ENCODE data around the gene SLC26A9. TPM values are rescaled to one million over a fixed set of nuclear protein-coding genes. Genes with fewer than 3 reads are reported as not detected.

The SLC26A9 gene
- total RNA-seq, 1 experiment from 2014 or later = not detected

- Histone ChIP-seq H3K27me3 (ENCODE audit: low read length) (no peaks in the 10 kb centered on the region), H3K9me2 (replicated peaks; ENCODE audit: low read length) (no peaks in the 10 kb centered on the region), H3K36me3 (ENCODE audit: low read depth, low read length) (no peaks in the 10 kb centered on the region), H3K4me2 (ENCODE audit: low read length) (no peak overlapping the region), H3K79me2 (ENCODE audit: low read length) (no peaks in the 10 kb centered on the region), H3F3A (ENCODE audit: low read length, unreplicated experiment) (no peaks in the 10 kb centered on the region), H3K9me3 (ENCODE audit: low read length) (no peaks in the 10 kb centered on the region), H3K4me1 (ENCODE audit: insufficient read depth, low read length) (peaks cover 2% of the 10 kb centered on the region; the same call in 1 of the 2 replicates), H3K9ac (ENCODE audit: low read length) (no peak overlapping the region), H3K27ac (ENCODE audit: low read length) (no peak overlapping the region), H2AFZ (ENCODE audit: low read length) (no peak overlapping the region), H3K4me3 (ENCODE audit: low read length) (no peak overlapping the region), H4K20me1 (ENCODE audit: low read length) (no peaks in the 10 kb centered on the region)
- ATAC-seq (no peak), DNase-seq (no peak)
- ChIA-PET POLR2A (ENCODE audit: unreplicated experiment) (no interaction called here), CTCF (no interaction called here)
- no peak for TF ChIP-seq EZH2 (IDR thresholded peaks at IDR 0.05; ENCODE audit: low read length, unreplicated experiment)
- TF ChIP-seq EZH2phosphoT487 (IDR thresholded peaks at IDR 0.05; ENCODE audit: borderline replicate concordance, low read length) = no peak
- no TSS peak for BruUV-seq (replicated peaks)
- intact Hi-C loops (cut with micrococcal nuclease) = no loop called here
Measured at GRCh38 chr1:205978676-205979075, 35.4 kb upstream of the SLC26A9 start.

- CTCF ChIA-PET = interaction anchor here (0.6 to 2.3 kb wide), 26 partner anchors 9 to 499 kb away, joined by 3 to 157 read pairs (median 4); no protein-coding TSS in a partner anchor
- H3K9me2 ChIP-seq (replicated peaks; ENCODE audit: low read length) = no peaks in the 10 kb centered on the region
Measured at GRCh38 chr1:205977402-205978014, 34.3 kb upstream of the SLC26A9 start.

More at GRCh38 chr1:205977402-205978014, 34.3 kb upstream of the SLC26A9 start:
- Histone ChIP-seq H3K9ac (ENCODE audit: low read length) (no peak overlapping the region), H3K79me2 (ENCODE audit: low read length) (no peaks in the 10 kb centered on the region), H3F3A (ENCODE audit: low read length, unreplicated experiment) (no peaks in the 10 kb centered on the region), H3K4me1 (ENCODE audit: insufficient read depth, low read length) (no peaks in the 10 kb centered on the region), H3K4me3 (ENCODE audit: low read length) (no peak overlapping the region), H3K27ac (ENCODE audit: low read length) (no peak overlapping the region), H3K27me3 (ENCODE audit: low read length) (no peaks in the 10 kb centered on the region), H3K9me3 (ENCODE audit: low read length) (no peaks in the 10 kb centered on the region), H2AFZ (ENCODE audit: low read length) (no peak overlapping the region), H3K36me3 (ENCODE audit: low read depth, low read length) (no peaks in the 10 kb centered on the region), H4K20me1 (ENCODE audit: low read length) (no peaks in the 10 kb centered on the region), H3K4me2 (ENCODE audit: low read length) (no peak overlapping the region)
- DNase-seq (peak; percentile 91), ATAC-seq (peak; percentile 95)
- BruUV-seq (replicated peaks) = no TSS peak
- POLR2A ChIA-PET (ENCODE audit: unreplicated experiment) = interaction anchor here (0.6 kb wide), 1 partner anchor 228 kb away, joined by 3 read pairs; no protein-coding TSS in a partner anchor
- intact Hi-C loops (cut with micrococcal nuclease) = loop anchor here (1.0 kb wide), 2 partner anchors 58 to 186 kb away; no protein-coding TSS in a partner anchor
- TF ChIP-seq CTCF (conservative IDR thresholded peaks at IDR 0.05; ENCODE audit: low read depth, low read length) (peak; percentile 99), EZH2phosphoT487 (IDR thresholded peaks at IDR 0.05; ENCODE audit: borderline replicate concordance, low read length) (no peak)
